Measurements from ENCODE around the gene SRSF6.

- TF ChIP-seq CTCF (IDR thresholded peaks at IDR 0.05; ENCODE audit: insufficient read depth, low read length, poor library complexity, severe bottlenecking) (no peak), EZH2phosphoT487 (conservative IDR thresholded peaks at IDR 0.05; ENCODE audit: low read length) (no peak)
Measured at GRCh38 chr20:43460172-43460829, 2.6 kb downstream of the SRSF6 start.
